ENCODE data around the gene SECISBP2L. TPM values are rescaled to one million over a fixed set of nuclear protein-coding genes. Genes with fewer than 3 reads are reported as not detected.

SECISBP2L gene, protein sequence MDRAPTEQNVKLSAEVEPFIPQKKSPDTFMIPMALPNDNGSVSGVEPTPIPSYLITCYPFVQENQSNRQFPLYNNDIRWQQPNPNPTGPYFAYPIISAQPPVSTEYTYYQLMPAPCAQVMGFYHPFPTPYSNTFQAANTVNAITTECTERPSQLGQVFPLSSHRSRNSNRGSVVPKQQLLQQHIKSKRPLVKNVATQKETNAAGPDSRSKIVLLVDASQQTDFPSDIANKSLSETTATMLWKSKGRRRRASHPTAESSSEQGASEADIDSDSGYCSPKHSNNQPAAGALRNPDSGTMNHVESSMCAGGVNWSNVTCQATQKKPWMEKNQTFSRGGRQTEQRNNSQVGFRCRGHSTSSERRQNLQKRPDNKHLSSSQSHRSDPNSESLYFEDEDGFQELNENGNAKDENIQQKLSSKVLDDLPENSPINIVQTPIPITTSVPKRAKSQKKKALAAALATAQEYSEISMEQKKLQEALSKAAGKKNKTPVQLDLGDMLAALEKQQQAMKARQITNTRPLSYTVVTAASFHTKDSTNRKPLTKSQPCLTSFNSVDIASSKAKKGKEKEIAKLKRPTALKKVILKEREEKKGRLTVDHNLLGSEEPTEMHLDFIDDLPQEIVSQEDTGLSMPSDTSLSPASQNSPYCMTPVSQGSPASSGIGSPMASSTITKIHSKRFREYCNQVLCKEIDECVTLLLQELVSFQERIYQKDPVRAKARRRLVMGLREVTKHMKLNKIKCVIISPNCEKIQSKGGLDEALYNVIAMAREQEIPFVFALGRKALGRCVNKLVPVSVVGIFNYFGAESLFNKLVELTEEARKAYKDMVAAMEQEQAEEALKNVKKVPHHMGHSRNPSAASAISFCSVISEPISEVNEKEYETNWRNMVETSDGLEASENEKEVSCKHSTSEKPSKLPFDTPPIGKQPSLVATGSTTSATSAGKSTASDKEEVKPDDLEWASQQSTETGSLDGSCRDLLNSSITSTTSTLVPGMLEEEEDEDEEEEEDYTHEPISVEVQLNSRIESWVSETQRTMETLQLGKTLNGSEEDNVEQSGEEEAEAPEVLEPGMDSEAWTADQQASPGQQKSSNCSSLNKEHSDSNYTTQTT
- polyA plus RNA-seq (2013, experiment 1 of 2) = 13.6 TPM
- polyA plus RNA-seq (2013, experiment 2 of 2) = 14.9 TPM

GRCh38 chr15:49046220-49047102, at the start of gene SECISBP2L:
SECISBP2L (minus strand) TSS chr15:49046446; CDS start chr15:49046299, 147 bp downstream.
- Histone ChIP-seq H3K23ac (ENCODE audit: low read depth, low read length, poor library complexity) (peak within 1 kb of the TSS; percentile 90), H3K4me1 (ENCODE audit: control insufficient read depth in 2 of 2, insufficient read depth in 1 of 2, low read depth in 1 of 2, low read length in 2 of 2) (peaks cover 0 to 8% of the 10 kb centered on the region in 2 donors), H3K79me1 (ENCODE audit: low read depth, low read length) (peaks cover 6% of the 10 kb centered on the region), H3K4me3 (ENCODE audit: low read length in 2 of 2) (peak within 1 kb of the TSS; percentile 86 to 98), H3K14ac (ENCODE audit: low read length) (peak within 1 kb of the TSS; percentile 92), H3K4ac (ENCODE audit: low read length) (no peak within 1 kb of the TSS), H3K9me3 (replicated peaks in 1 of 2; ENCODE audit: control insufficient read depth in 2 of 2, insufficient read depth in 1 of 2, low read depth in 1 of 2, low read length in 2 of 2) (peaks cover 0 to 5% of the 10 kb centered on the region in 2 donors), H4K8ac (ENCODE audit: low read depth, low read length) (peak within 1 kb of the TSS; percentile 57), H3K18ac (ENCODE audit: low read length) (peak within 1 kb of the TSS; percentile 99), H2AFZ (ENCODE audit: low read length) (peak within 1 kb of the TSS; percentile 93), H3K36me3 (replicated peaks in 1 of 2; ENCODE audit: control insufficient read depth in 2 of 2, insufficient read depth in 2 of 2, low read length in 2 of 2) (no peaks in the 10 kb centered on the region), H4K91ac (ENCODE audit: low read depth, low read length, poor library complexity) (no peak within 1 kb of the TSS), H2BK120ac (ENCODE audit: low read depth, low read length) (no peak within 1 kb of the TSS), H2BK12ac (ENCODE audit: low read length) (peak within 1 kb of the TSS; percentile 34), H2BK15ac (ENCODE audit: low read length) (no peak within 1 kb of the TSS), H3K27ac (replicated peaks; ENCODE audit: low read length) (peak within 1 kb of the TSS; percentile 75), H2AK5ac (ENCODE audit: low read depth, low read length) (peak within 1 kb of the TSS; percentile 50), H3K27me3 (ENCODE audit: control insufficient read depth in 3 of 3, insufficient read depth in 3 of 3, low read depth in 1 of 3, low read length in 3 of 3) (no peaks in the 10 kb centered on the region), H2BK5ac (ENCODE audit: low read length) (peak within 1 kb of the TSS; percentile 85), H3K4me2 (ENCODE audit: insufficient read depth, low read length, poor library complexity, severe bottlenecking) (peak within 1 kb of the TSS; percentile 60), H3K9ac (ENCODE audit: low read depth, low read length, poor library complexity) (peak within 1 kb of the TSS; percentile 96)
- no CpG with 5 or more reads among the region's 50 CpGs for WGBS, 2 donors (ENCODE audit: extremely low coverage in 2 of 2, insufficient read length in 2 of 2, insufficient replicate concordance in 1 of 2)
- DNase-seq (ENCODE audit: low spot score) = peak; percentile 91

DNA sequence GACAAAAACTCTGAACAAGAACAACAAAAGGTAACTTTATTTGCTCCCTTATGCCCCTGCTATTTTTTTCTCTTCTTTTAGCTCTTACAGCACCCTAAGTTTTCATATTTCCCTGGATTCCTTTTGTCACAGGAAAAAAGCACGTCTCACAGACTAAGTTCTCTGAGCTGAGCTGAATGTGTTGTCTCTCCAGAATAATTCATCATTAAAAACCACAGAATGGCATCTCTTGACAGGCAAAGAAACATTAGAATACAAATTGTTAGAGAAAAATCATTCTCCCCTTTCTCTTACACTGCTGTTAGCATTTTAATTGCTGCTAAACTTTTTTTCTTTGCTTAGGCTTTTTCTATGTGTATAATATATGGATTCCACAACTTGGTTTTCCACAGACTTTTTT, 48.7 kb upstream of the SECISBP2L start:
- no peak overlapping the region for H3K9ac ChIP-seq (ENCODE audit: low read depth, low read length, poor library complexity)
- no peak overlapping the region for H2AK5ac ChIP-seq (ENCODE audit: low read depth, low read length)
- no peaks in the 10 kb centered on the region for H3K9me3 ChIP-seq (replicated peaks in 1 of 2; ENCODE audit: control insufficient read depth in 2 of 2, insufficient read depth in 1 of 2, low read depth in 1 of 2, low read length in 2 of 2)
- no peaks in the 10 kb centered on the region for H3K36me3 ChIP-seq (replicated peaks in 1 of 2; ENCODE audit: control insufficient read depth in 2 of 2, insufficient read depth in 2 of 2, low read length in 2 of 2)
- no peak overlapping the region for H3K27ac ChIP-seq (replicated peaks; ENCODE audit: low read length)
- peaks cover 0 to 2% of the 10 kb centered on the region in 2 donors for H3K4me1 ChIP-seq (ENCODE audit: control insufficient read depth in 2 of 2, insufficient read depth in 1 of 2, low read depth in 1 of 2, low read length in 2 of 2)
- no peak for DNase-seq (ENCODE audit: low spot score)
- H3K79me1 ChIP-seq (ENCODE audit: low read depth, low read length) = no peaks in the 10 kb centered on the region
- no peak overlapping the region for H2BK5ac ChIP-seq (ENCODE audit: low read length)
- H2BK120ac ChIP-seq (ENCODE audit: low read depth, low read length) = no peak overlapping the region
- no CpG with 5 or more reads among the region's 1 CpG for WGBS, 2 donors (ENCODE audit: extremely low coverage in 2 of 2, insufficient read length in 2 of 2, insufficient replicate concordance in 1 of 2)
- no peaks in the 10 kb centered on the region for H3K27me3 ChIP-seq (ENCODE audit: control insufficient read depth in 3 of 3, insufficient read depth in 3 of 3, low read depth in 1 of 3, low read length in 3 of 3)
- no peak overlapping the region for H2BK15ac ChIP-seq (ENCODE audit: low read length)
- H3K18ac ChIP-seq (ENCODE audit: low read length) = no peak overlapping the region
- no peak overlapping the region for H3K14ac ChIP-seq (ENCODE audit: low read length)
- no peak overlapping the region for H4K91ac ChIP-seq (ENCODE audit: low read depth, low read length, poor library complexity)
- H4K8ac ChIP-seq (ENCODE audit: low read depth, low read length) = no peak overlapping the region
- no peak overlapping the region for H3K4ac ChIP-seq (ENCODE audit: low read length)
- no peak overlapping the region for H3K4me2 ChIP-seq (ENCODE audit: insufficient read depth, low read length, poor library complexity, severe bottlenecking)
- no peak overlapping the region for H3K4me3 ChIP-seq (ENCODE audit: low read length in 2 of 2)
- H2BK12ac ChIP-seq (ENCODE audit: low read length) = no peak overlapping the region
- H3K23ac ChIP-seq (ENCODE audit: low read depth, low read length, poor library complexity) = no peak overlapping the region
- H2AFZ ChIP-seq (ENCODE audit: low read length) = no peak overlapping the region

DNA sequence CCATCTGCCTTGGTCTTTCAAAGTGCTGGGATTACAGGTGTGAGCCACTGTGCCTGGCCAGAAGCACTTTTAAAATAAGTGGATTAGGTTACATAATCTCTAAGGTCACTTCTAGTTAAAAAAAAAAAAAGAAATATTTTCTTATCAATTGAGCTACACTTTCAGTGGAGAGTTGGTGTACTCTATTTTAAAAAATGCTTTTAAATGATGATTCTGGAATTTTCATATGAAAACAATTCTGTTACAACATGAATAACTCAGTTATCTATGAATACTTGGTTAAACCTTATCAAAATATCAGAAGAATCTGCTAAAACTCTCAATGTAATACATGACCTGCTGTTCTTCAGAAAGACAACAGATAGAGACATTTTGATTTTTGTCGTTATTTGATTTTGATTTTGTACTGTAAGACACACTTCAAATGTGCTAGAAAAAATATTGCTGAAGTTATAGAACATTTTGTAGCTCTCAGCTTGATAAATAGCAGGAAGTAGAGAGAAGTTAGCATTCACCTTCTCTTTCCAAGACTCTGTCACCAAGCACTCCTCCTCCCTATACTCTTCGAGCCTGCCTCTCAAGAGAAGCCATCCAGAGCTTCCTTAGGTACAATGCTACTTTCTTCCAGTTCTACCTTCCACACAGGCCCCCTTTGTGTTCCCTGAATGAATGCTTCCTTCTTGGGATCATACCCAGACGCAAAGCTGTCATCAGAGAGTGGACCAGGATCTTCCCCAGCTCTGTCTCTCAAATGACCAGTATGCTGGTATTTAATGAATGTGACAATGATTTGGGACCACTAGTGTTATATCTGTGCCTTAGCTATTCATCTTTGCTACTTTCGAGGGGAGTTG, 47.2 kb upstream of the SECISBP2L start:
- Histone ChIP-seq H3K14ac (ENCODE audit: low read length) (no peak overlapping the region), H2BK12ac (ENCODE audit: low read length) (no peak overlapping the region), H2AK5ac (ENCODE audit: low read depth, low read length) (no peak overlapping the region), H2AFZ (ENCODE audit: low read length) (no peak overlapping the region), H3K36me3 (replicated peaks in 1 of 2; ENCODE audit: control insufficient read depth in 2 of 2, insufficient read depth in 2 of 2, low read length in 2 of 2) (no peaks in the 10 kb centered on the region), H3K4ac (ENCODE audit: low read length) (no peak overlapping the region), H3K79me1 (ENCODE audit: low read depth, low read length) (no peaks in the 10 kb centered on the region), H3K4me3 (ENCODE audit: low read length in 2 of 2) (no peak overlapping the region), H4K91ac (ENCODE audit: low read depth, low read length, poor library complexity) (no peak overlapping the region), H3K4me1 (ENCODE audit: control insufficient read depth in 2 of 2, insufficient read depth in 1 of 2, low read depth in 1 of 2, low read length in 2 of 2) (peaks cover 0 to 2% of the 10 kb centered on the region in 2 donors), H3K9ac (ENCODE audit: low read depth, low read length, poor library complexity) (no peak overlapping the region), H2BK120ac (ENCODE audit: low read depth, low read length) (no peak overlapping the region), H2BK15ac (ENCODE audit: low read length) (no peak overlapping the region), H4K8ac (ENCODE audit: low read depth, low read length) (no peak overlapping the region), H3K18ac (ENCODE audit: low read length) (no peak overlapping the region), H3K23ac (ENCODE audit: low read depth, low read length, poor library complexity) (no peak overlapping the region), H3K9me3 (replicated peaks in 1 of 2; ENCODE audit: control insufficient read depth in 2 of 2, insufficient read depth in 1 of 2, low read depth in 1 of 2, low read length in 2 of 2) (no peaks in the 10 kb centered on the region), H3K27ac (replicated peaks; ENCODE audit: low read length) (no peak overlapping the region), H3K27me3 (ENCODE audit: control insufficient read depth in 3 of 3, insufficient read depth in 3 of 3, low read depth in 1 of 3, low read length in 3 of 3) (no peaks in the 10 kb centered on the region), H2BK5ac (ENCODE audit: low read length) (no peak overlapping the region), H3K4me2 (ENCODE audit: insufficient read depth, low read length, poor library complexity, severe bottlenecking) (no peak overlapping the region)
- DNase-seq (ENCODE audit: low spot score) = no peak
- no CpG with 5 or more reads among the region's 4 CpGs for WGBS, 2 donors (ENCODE audit: extremely low coverage in 2 of 2, insufficient read length in 2 of 2, insufficient replicate concordance in 1 of 2)
